Measurements from ENCODE around the gene SMAD5.

Gene SMAD5

GRCh38 chr5:136188859-136189258, 56.2 kb downstream of the SMAD5 start:
- Histone ChIP-seq H3K9me3 (ENCODE audit: insufficient read depth, low read depth, low read length) (peaks cover 3% of the 10 kb centered on the region), H4K91ac (ENCODE audit: low read depth, low read length) (no peak overlapping the region), H2BK5ac (ENCODE audit: low read depth, low read length, poor library complexity) (no peak overlapping the region), H2BK120ac (ENCODE audit: insufficient read depth, low read length, poor library complexity) (no peak overlapping the region), H3K14ac (ENCODE audit: low read length) (no peak overlapping the region), H3K79me2 (ENCODE audit: control insufficient read depth, insufficient read depth, low read length, poor library complexity) (no peaks in the 10 kb centered on the region), H3K9ac (ENCODE audit: low read length) (no peak overlapping the region), H3K4ac (ENCODE audit: low read depth, low read length) (no peak overlapping the region), H3K18ac (ENCODE audit: low read length) (no peak overlapping the region), H2AFZ (ENCODE audit: insufficient read depth, low read length, poor library complexity) (no peak overlapping the region), H3K79me1 (ENCODE audit: low read length) (peaks cover 3% of the 10 kb centered on the region), H4K12ac (ENCODE audit: low read depth, low read length) (no peak overlapping the region), H2AK5ac (ENCODE audit: low read length) (no peak overlapping the region), H3K36me3 (ENCODE audit: control insufficient read depth in 1 of 2, insufficient read depth in 2 of 2, low read length in 2 of 2) (peaks cover 3 to 17% of the 10 kb centered on the region in 2 experiments), H3K23ac (ENCODE audit: low read length) (no peak overlapping the region), H3K4me2 (ENCODE audit: low read length) (no peak overlapping the region), H3K27ac (ENCODE audit: low read depth, low read length) (no peak overlapping the region), H3K27me3 (ENCODE audit: insufficient read depth, low read length) (peaks cover 9% of the 10 kb centered on the region), H2BK12ac (ENCODE audit: low read length) (no peak overlapping the region), H4K8ac (ENCODE audit: low read depth, low read length) (no peak overlapping the region), H3K4me3 (ENCODE audit: low read depth, low read length) (no peak overlapping the region), H3K4me1 (ENCODE audit: control insufficient read depth in 1 of 2, insufficient read depth in 2 of 2, low read length in 2 of 2) (peaks cover 8 to 23% of the 10 kb centered on the region in 2 experiments)
- no CpG with 5 or more reads among the region's 7 CpGs for WGBS (ENCODE audit: extremely low coverage, insufficient coverage, insufficient read length)
- peak in 1 of 2 donors; percentile 21 for DNase-seq

GRCh38 chr5:136190091-136190720, 57.6 kb downstream of the SMAD5 start:
- Histone ChIP-seq H2BK5ac (ENCODE audit: low read depth, low read length, poor library complexity) (no peak overlapping the region), H4K8ac (ENCODE audit: low read depth, low read length) (no peak overlapping the region), H3K9ac (ENCODE audit: low read length) (no peak overlapping the region), H3K9me3 (ENCODE audit: insufficient read depth, low read depth, low read length) (peaks cover 3% of the 10 kb centered on the region), H3K14ac (ENCODE audit: low read length) (no peak overlapping the region), H3K27me3 (ENCODE audit: insufficient read depth, low read length) (peaks cover 9% of the 10 kb centered on the region), H3K4ac (ENCODE audit: low read depth, low read length) (no peak overlapping the region), H2BK12ac (ENCODE audit: low read length) (no peak overlapping the region), H2AFZ (ENCODE audit: insufficient read depth, low read length, poor library complexity) (no peak overlapping the region), H3K79me2 (ENCODE audit: control insufficient read depth, insufficient read depth, low read length, poor library complexity) (no peaks in the 10 kb centered on the region), H2AK5ac (ENCODE audit: low read length) (no peak overlapping the region), H3K18ac (ENCODE audit: low read length) (no peak overlapping the region), H3K4me1 (ENCODE audit: control insufficient read depth in 1 of 2, insufficient read depth in 2 of 2, low read length in 2 of 2) (peaks cover 8 to 23% of the 10 kb centered on the region in 2 experiments), H3K23ac (ENCODE audit: low read length) (no peak overlapping the region), H3K79me1 (ENCODE audit: low read length) (peaks cover 3% of the 10 kb centered on the region), H3K36me3 (ENCODE audit: control insufficient read depth in 1 of 2, insufficient read depth in 2 of 2, low read length in 2 of 2) (peaks cover 3 to 17% of the 10 kb centered on the region in 2 experiments), H3K4me3 (ENCODE audit: low read depth, low read length) (no peak overlapping the region), H2BK120ac (ENCODE audit: insufficient read depth, low read length, poor library complexity) (no peak overlapping the region), H3K4me2 (ENCODE audit: low read length) (no peak overlapping the region), H3K27ac (ENCODE audit: low read depth, low read length) (no peak overlapping the region), H4K91ac (ENCODE audit: low read depth, low read length) (no peak overlapping the region), H4K12ac (ENCODE audit: low read depth, low read length) (no peak overlapping the region)
- DNase-seq: no peak
- no CpG with 5 or more reads among the region's 5 CpGs for WGBS (ENCODE audit: extremely low coverage, insufficient coverage, insufficient read length)

GRCh38 chr5:136190904-136191303, 58.3 kb downstream of the SMAD5 start:
- Histone ChIP-seq H2BK5ac (ENCODE audit: low read depth, low read length, poor library complexity) (no peak overlapping the region), H3K79me1 (ENCODE audit: low read length) (peaks cover 3% of the 10 kb centered on the region), H2BK12ac (ENCODE audit: low read length) (no peak overlapping the region), H3K27me3 (ENCODE audit: insufficient read depth, low read length) (peaks cover 9% of the 10 kb centered on the region), H3K18ac (ENCODE audit: low read length) (no peak overlapping the region), H4K91ac (ENCODE audit: low read depth, low read length) (no peak overlapping the region), H2BK120ac (ENCODE audit: insufficient read depth, low read length, poor library complexity) (no peak overlapping the region), H3K9ac (ENCODE audit: low read length) (no peak overlapping the region), H3K14ac (ENCODE audit: low read length) (no peak overlapping the region), H3K4me3 (ENCODE audit: low read depth, low read length) (no peak overlapping the region), H3K36me3 (ENCODE audit: control insufficient read depth in 1 of 2, insufficient read depth in 2 of 2, low read length in 2 of 2) (peaks cover 3 to 16% of the 10 kb centered on the region in 2 experiments), H3K79me2 (ENCODE audit: control insufficient read depth, insufficient read depth, low read length, poor library complexity) (no peaks in the 10 kb centered on the region), H3K4me2 (ENCODE audit: low read length) (no peak overlapping the region), H3K4me1 (ENCODE audit: control insufficient read depth in 1 of 2, insufficient read depth in 2 of 2, low read length in 2 of 2) (peaks cover 8 to 23% of the 10 kb centered on the region in 2 experiments), H3K4ac (ENCODE audit: low read depth, low read length) (no peak overlapping the region), H4K12ac (ENCODE audit: low read depth, low read length) (no peak overlapping the region), H3K9me3 (ENCODE audit: insufficient read depth, low read depth, low read length) (peaks cover 3% of the 10 kb centered on the region), H2AFZ (ENCODE audit: insufficient read depth, low read length, poor library complexity) (no peak overlapping the region), H3K23ac (ENCODE audit: low read length) (no peak overlapping the region), H4K8ac (ENCODE audit: low read depth, low read length) (no peak overlapping the region), H3K27ac (ENCODE audit: low read depth, low read length) (no peak overlapping the region), H2AK5ac (ENCODE audit: low read length) (no peak overlapping the region)
- no CpG with 5 or more reads among the region's 1 CpG for WGBS (ENCODE audit: extremely low coverage, insufficient coverage, insufficient read length)
- DNase-seq: no peak

GRCh38 chr5:136191304-136192014, 58.8 kb downstream of the SMAD5 start:
- no peak overlapping the region for H4K8ac ChIP-seq (ENCODE audit: low read depth, low read length)
- peaks cover 8 to 23% of the 10 kb centered on the region in 2 experiments for H3K4me1 ChIP-seq (ENCODE audit: control insufficient read depth in 1 of 2, insufficient read depth in 2 of 2, low read length in 2 of 2)
- no peak overlapping the region for H4K12ac ChIP-seq (ENCODE audit: low read depth, low read length)
- peaks cover 9% of the 10 kb centered on the region for H3K27me3 ChIP-seq (ENCODE audit: insufficient read depth, low read length)
- no peak overlapping the region for H3K18ac ChIP-seq (ENCODE audit: low read length)
- H2AK5ac ChIP-seq (ENCODE audit: low read length): no peak overlapping the region
- H3K4me2 ChIP-seq (ENCODE audit: low read length): peak overlapping the region; percentile 83
- H3K4me3 ChIP-seq (ENCODE audit: low read depth, low read length): peak overlapping the region; percentile 64
- H2BK5ac ChIP-seq (ENCODE audit: low read depth, low read length, poor library complexity): no peak overlapping the region
- H3K79me2 ChIP-seq (ENCODE audit: control insufficient read depth, insufficient read depth, low read length, poor library complexity): no peaks in the 10 kb centered on the region
- peaks cover 3 to 12% of the 10 kb centered on the region in 2 experiments for H3K36me3 ChIP-seq (ENCODE audit: control insufficient read depth in 1 of 2, insufficient read depth in 2 of 2, low read length in 2 of 2)
- peaks cover 3% of the 10 kb centered on the region for H3K79me1 ChIP-seq (ENCODE audit: low read length)
- DNase-seq: peak; percentile 16 to 19
- H3K9me3 ChIP-seq (ENCODE audit: insufficient read depth, low read depth, low read length): peaks cover 3% of the 10 kb centered on the region
- WGBS (ENCODE audit: extremely low coverage, insufficient coverage, insufficient read length): no CpG with 5 or more reads among the region's 44 CpGs
- H3K27ac ChIP-seq (ENCODE audit: low read depth, low read length): no peak overlapping the region
- peak overlapping the region; percentile 18 for H3K14ac ChIP-seq (ENCODE audit: low read length)
- H3K9ac ChIP-seq (ENCODE audit: low read length): no peak overlapping the region
- no peak overlapping the region for H3K4ac ChIP-seq (ENCODE audit: low read depth, low read length)
- H4K91ac ChIP-seq (ENCODE audit: low read depth, low read length): peak overlapping the region; percentile 53
- H3K23ac ChIP-seq (ENCODE audit: low read length): no peak overlapping the region
- H2BK120ac ChIP-seq (ENCODE audit: insufficient read depth, low read length, poor library complexity): no peak overlapping the region
- H2BK12ac ChIP-seq (ENCODE audit: low read length): no peak overlapping the region
- H2AFZ ChIP-seq (ENCODE audit: insufficient read depth, low read length, poor library complexity): peak overlapping the region; percentile 48

Measured in trophoblast cell (in vitro differentiated cells and primary cell).